DMS153 treated with DMSO at 0.1 percent for 48 hours (cell line): ENCODE results near the gene LCE1D.

ENCODE experiments used
- DNase-seq: peaks from one replicate; lab custom pipeline; 2025; ENCODE audit not compliant: unreplicated experiment; lab: John Stamatoyannopoulos, UW

LCE1D gene, protein sequence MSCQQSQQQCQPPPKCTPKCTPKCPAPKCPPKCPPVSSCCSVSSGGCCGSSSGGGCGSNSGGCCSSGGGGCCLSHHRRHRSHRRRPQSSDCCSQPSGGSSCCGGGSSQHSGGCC

DNA sequence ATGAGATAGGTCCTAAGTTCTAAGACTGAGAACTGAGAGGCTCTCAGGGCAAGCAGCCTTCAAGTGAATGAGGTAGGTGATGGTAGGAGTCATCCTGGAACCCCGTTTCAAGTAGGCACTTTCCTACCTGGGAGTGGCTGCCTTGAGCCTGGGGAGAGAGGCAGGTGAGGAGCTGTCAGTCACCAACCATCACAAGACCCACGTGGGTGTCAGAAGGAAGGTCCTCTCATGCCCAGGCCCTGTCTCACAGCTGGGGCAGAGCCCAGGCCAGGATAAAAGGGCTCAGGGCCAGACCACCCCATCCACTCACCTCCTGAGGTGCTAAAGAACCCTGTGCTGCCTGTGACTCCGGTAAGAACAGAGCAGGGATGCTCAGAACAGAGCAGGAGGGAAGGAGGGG, at the start of gene LCE1D:
LCE1D (plus strand) TSS at position 301 of the 400 bp plus-strand sequence. CDS start 1,074 bp downstream, outside the sequence.
- no peak for DNase-seq

DNA sequence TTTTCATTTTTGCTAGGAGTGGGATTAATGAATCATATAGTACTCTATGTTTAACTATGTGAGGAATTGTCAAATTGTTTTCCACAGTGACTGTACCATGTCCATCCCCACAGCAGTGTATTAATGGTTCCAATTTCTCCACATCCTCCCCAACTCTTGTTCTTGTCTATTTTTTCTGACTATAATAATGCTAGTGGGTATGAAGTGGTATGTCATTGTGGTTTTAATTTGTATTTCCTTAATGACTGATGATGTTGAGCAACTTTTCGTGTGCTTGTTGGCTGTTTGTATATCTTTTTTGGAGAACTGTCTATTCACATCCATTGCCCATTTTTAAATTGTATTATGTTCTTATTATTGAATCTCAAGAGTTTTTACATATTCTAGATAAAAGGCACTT, 48.7 kb upstream of the LCE1D start:
- no peak for DNase-seq

DNA sequence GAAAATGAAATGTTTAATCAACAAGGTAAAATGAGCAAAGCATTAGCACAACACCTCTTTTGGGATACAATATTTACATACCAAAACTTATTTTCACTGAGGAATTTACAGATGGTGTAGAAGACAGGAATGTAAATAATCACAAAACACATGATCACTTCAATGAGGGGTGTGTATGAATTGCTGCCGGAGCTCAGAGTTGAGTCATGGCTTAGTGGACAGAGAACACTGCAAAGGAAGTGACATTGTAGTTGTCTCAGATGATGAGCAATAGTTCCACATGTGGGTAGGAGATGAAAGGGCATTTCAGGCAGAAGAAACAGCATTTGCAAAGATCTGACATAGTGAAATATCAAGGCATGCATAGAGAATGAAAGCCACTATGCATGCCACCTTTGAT, 44.3 kb upstream of the LCE1D start:
- DNase-seq, result no peak

DNA sequence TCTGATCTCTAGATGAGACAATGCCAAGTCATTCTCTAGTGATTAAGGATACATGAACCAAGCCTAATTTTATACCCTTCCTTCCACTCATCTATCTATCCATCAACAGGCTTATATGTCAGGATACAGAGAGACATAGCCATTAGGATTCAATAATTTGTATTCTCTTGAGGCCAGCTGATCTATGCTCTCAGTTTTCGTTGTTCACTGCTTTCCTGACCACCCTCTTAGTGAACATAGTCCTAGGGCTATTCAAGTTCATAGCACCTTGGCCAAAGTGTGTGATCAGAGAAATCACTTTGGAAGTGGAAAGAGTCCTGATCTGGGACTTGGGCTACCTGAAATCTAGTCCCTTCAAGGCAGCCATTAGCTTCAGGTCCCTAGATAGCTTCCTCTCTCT, 42.9 kb upstream of the LCE1D start:
- DNase-seq, result no peak

DNA sequence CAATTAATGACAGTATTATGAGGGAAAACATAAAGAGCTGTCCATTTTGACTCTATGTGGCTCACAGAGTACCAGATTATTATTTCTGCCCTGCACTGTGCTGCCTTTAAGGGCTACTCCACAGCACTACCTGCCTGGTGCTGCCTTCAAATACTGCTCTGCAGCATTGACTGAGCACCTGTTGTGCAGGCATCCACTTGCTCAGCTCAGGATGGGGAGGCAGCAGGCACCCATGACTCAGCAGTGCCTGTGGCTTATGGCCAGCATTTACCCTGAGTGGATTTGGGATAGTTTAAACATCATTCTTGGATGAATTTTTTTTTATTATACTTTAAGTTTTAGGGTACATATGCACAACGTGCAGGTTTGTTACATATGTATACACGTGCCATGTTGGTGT, 39.6 kb upstream of the LCE1D start:
- no peak for DNase-seq

DNA sequence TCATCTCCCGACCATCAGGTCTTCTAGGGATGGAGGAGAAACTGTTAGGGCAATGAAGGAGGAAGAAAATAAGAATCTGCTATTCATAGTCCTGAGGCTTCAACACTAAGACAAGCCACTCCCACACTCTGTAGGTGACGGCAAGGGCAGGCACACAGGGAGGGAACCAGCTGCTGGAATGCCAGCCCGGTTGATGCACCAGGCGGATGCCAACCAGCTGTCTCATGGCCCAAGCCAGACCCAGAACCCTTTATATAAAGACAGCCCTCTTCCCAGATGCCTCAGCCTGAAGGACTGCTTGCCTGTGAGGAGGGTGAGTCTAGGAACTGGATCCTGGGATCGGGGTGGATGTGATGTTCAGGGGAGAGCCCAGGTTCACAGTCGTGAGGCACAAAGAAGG, 38.8 kb upstream of the LCE1D start, which contains the start of gene KPRP:
KPRP (plus strand) TSS at position 279 of the 400 bp plus-strand sequence. CDS start 1,564 bp downstream, outside the sequence.
- DNase-seq, result no peak

DNA sequence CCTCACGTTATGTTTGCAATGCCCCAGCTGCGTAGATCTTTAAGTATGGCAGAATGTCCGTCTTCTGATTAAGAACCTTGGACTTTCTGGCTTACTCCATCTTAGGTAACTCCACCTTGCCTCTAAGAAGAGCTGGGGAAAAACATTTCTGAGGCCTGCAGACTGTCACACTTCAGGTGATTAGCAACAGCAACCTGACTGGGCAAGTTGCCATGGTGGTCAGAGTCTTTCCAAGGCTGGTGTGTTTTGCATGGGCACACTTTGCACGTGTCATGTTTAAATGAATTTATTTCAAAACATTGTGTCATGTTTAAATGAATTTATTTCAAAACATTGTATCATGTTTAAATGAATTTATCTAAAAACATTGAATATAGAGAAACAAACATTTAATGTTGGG, 37.9 kb upstream of the LCE1D start:
- no peak for DNase-seq

DNA sequence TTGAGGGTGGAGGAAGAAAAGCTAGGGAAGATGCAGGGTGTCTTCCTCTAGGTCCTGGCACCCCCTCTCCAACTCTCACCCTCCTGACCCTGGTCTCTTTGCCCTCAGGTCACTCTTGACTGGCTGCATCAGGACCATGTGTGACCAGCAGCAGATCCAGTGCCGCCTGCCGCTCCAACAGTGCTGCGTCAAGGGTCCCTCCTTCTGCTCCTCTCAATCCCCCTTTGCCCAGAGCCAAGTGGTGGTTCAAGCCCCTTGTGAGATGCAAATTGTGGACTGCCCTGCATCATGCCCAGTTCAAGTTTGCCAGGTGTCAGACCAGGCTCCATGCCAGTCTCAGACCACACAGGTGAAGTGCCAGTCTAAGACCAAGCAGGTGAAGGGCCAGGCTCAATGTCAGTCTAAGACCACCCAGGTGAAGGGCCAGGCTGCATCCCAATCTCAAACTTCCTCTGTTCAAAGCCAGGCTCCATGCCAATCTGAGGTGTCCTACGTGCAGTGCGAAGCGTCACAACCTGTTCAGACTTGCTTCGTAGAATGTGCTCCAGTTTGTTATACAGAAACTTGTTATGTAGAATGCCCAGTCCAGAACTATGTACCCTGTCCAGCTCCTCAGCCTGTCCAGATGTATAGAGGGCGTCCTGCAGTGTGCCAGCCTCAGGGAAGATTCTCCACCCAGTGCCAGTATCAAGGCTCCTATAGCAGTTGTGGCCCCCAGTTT, 36.9 kb upstream of the LCE1D start:
- no peak for DNase-seq

DNA sequence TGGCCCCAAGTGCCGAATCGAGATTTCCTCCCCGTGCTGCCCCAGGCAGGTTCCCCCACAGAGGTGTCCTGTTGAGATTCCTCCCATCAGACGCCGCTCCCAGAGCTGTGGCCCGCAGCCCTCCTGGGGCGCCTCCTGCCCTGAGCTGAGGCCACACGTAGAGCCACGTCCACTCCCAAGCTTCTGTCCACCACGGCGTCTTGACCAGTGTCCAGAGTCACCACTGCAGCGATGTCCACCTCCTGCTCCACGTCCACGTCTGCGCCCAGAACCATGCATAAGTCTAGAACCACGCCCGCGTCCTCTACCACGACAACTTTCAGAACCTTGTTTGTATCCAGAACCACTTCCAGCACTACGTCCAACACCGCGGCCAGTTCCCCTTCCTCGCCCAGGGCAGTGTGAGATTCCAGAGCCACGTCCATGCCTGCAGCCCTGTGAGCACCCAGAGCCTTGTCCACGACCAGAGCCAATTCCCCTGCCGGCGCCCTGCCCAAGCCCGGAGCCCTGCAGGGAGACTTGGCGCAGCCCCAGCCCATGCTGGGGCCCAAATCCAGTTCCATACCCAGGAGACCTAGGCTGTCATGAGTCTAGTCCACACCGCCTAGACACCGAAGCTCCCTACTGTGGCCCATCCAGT, 35.9 kb upstream of the LCE1D start:
- DNase-seq, result no peak

DNA sequence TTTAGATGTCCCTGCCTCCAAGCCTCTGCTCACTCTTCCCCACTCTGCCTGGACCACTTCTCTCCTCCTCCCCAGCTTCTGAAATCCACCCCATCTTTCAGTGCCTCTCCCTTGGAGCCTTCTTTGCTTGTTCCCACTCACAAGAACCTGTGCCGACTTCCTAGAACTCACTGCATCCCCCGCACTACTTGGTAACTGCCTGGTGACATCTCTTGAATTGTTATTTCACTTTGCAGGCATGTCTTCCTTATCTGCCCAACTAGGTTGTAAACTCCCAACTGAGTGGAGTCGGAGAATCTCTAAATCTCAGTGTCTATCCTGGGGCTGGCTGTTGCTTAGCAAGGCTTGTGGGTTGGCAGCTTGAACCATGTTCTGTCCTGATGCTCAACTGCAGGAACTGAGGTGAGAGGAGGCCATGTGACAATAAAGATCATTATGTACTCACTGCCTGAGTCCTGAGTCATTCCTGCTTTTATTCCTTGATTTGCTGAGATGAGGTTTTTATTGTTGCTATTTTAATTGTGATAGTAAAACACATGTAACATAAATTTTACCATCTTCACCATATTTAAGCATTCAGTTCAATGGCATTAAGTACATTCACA, 34.8 kb upstream of the LCE1D start:
- no peak for DNase-seq

DNA sequence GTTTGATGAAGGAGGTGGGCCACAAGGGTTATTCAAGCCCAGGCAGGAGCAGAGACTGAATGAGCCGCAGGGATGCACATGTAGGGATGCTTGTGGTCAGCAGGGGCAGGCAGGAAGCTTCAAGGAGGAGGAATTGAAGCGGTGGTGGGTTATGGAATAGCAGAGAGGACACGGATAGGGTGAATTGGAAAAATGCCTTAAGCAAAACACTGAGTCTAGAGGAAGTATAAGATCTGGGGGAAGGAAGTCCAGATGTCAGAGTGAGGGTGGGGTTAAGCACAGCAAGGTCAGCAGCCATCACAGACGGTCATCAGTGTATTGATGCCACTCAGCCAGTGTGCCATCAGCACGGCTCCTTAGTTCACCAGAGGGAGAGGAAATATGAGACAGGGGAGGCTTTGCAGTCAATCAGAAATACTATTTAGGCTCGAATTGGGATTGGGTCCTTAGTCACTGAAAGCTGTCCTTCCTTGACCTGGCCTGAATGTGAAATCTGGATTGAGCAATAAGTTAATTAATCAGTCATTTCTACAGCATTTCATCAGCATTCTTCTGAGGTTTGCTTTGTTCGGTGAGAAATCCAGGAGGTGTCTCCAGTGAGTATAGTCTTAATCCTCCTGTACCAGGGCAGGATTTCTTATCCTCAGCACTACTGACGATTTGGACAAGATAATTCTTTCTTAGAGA, 27.5 kb upstream of the LCE1D start:
- DNase-seq, result no peak

DNA sequence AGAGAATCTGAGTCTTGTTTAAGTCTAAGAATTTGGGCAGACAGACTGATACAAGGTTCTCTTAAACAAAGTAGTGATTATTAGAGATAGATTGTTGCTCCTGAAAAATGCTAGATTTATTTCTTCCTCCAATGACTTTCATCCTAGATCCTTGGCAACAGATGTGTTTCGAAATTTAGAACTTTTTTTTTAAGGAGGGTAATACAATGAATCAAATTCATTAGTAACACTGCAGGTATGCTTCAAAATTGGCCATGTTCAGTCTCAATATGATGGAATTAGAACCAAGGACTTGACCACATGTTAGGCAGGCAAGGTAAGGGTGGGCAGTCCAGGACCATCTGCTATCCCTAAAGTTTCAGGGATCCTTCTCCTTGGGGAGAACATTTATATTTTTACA, 26.1 kb upstream of the LCE1D start:
- no peak for DNase-seq

DNA sequence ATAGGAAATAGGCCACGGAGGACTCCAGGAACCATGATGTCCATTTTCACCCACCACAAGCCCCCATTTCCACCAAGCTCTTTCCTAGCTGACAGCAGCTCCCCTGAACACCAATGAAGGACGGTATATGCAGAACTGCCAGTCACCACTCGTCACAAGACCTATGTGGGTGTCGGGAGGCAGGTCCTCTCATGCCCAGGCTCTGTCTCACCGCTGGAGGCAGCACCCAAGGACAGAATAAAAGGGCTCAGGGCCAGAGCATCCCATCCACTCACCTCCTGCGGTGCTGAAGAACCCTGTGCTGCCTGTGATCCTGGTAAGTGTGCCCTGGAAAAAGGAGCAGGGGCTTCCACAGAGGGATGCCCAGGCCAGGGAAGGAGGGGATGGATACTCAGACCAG, 21.6 kb upstream of the LCE1D start, which contains the start of gene LCE1F:
LCE1F (plus strand) TSS at position 266 of the 400 bp plus-strand sequence. CDS start 1,232 bp downstream, outside the sequence.
- no peak for DNase-seq

DNA sequence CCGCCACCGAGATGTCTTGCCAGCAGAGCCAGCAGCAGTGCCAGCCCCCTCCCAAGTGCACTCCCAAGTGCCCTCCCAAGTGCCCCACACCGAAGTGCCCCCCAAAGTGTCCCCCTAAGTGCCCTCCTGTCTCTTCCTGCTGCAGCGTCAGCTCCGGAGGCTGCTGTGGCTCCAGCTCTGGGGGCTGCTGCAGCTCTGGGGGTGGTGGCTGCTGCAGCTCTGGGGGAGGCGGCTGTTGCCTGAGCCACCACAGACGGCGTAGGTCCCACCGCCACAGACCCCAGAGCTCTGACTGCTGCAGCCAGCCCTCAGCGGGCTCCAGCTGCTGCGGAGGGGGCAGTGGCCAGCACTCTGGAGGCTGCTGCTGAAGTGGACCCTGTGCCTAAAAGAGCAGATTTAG, 20.2 kb upstream of the LCE1D start:
- no peak for DNase-seq

DNA sequence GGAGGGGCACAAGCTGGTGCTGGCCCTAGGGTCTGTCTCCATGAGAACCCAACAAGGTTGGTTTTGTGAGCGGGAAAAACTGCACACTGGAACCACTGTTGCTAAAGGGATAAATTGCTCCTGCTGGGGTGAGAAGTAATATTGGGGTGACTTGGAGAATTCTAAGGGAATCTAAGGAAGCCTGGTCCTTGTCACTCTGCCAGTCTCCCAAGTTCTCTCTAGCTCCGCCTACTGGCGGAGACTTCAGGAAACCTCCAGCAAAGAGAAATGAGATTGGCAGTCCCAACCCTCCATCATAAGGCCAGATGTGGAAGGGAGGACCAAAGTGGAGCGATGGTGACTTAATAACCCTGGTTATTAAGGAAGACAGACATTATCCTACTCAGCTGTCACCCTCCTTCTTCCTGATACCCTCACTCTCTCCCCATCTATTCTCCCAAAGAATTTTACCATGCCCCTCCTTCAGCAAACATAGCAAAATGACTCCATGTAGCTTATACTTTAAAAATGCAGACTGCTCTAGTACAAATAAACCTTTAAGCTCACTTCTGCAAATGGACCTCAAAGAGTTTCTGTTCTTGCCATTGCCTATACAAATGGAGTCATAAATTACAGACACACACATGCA, 18.9 kb upstream of the LCE1D start:
- DNase-seq, result no peak

DNA sequence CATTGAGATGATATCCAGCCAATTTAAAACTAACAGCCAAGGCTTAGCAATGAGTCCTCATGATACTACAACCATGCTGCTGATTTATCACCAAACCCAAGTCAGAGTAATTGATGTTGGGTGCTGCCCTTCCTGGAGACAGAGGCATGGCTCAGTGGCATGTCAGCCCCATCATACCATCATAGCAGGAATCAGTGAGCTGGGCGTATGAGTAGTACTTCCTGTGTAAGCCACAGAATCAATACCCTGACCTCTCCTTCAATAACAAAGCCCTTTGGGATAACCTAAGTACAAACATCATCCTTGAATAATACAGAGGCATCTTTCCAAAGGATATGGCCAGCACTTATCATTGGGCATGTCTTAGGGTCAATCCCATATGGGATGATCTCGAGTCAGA, 13.4 kb upstream of the LCE1D start:
- no peak for DNase-seq

DNA sequence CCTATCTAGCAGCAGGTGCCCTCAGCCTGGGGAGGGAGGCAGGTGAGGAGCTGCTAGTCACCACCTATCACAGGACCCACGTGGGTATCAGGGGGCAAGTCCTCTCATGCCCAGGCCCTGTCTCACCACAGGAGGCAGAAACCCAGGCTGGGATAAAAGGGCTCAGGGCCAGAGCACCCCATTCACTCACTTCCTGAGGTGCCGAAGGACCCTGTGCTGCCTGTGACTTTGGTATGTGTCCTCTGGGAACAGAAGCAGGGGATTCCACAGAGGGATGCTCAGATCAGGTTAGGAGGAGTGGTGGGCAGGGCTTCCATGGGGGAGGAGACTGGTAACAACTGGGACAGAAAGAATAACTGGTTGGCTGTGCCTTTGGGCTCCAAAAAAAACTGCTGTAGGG, 10.4 kb upstream of the LCE1D start, which contains the start of gene LCE1E:
LCE1E (plus strand) TSS at position 181 of the 400 bp plus-strand sequence. CDS start 1,043 bp downstream, outside the sequence.
- DNase-seq, result peak; percentile 45

DNA sequence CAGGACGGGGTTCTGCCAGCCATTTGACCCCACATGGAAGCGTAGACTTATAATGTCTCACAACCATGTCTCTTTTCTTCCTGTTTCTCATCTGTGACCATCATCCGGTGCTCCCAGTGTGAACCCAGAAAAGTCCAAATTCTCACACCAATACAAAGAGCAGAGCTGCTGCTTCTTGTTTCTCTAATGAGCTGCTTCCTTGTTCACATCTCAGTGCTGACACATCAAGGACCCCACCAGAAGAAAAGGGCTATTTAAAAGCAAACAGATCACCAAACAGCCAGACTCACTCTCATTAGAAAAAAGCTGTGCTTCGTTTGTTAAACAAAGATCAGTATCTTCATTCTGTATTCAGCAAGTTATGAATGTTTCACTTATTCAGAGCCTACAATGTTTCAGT, 835 bp upstream of the LCE1D start:
- DNase-seq, result no peak

DNA sequence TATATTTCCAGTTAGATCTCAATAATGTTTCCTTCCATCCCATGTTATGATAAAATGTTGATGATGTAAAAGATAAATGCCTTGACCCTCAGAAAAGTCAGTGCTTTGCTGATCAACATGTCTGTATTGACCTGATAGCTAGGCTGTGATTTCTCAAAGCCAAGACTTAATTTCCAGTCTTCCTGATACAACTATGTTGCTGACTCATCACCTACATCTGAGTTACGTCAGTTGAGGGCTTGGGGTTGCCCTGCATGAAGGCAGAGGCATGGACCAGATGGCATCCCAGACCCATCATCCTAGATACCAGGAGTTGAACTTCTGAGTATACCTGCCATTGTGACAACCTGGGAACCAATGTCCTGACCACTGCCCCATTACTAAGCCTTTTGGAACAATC, 4.8 kb downstream of the LCE1D start:
- DNase-seq, result no peak

DNA sequence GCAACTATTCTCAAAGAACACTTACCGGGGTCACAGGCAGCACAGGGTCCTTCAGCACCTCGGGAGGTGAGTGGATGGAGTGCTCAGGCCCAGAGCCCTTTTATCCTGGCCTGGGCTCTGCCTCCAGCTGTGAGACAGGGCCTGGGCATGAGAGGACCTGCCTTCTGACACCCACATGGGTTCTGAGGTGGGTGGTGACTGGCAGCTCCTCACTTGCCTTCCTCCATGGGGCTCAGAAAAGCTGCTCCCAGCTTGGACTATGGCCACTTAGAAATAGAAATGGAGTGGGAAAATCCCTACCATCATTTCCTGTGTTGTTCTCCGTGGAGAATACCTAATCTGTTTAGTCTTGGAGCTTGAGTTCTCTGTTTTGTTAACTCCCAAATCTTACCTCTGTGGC, 10.1 kb downstream of the LCE1D start, which contains the start of gene LCE1C:
LCE1C (minus strand) TSS at position 76 of the 400 bp plus-strand sequence. CDS start 1,173 bp downstream, outside the sequence.
- DNase-seq, result no peak

DNA sequence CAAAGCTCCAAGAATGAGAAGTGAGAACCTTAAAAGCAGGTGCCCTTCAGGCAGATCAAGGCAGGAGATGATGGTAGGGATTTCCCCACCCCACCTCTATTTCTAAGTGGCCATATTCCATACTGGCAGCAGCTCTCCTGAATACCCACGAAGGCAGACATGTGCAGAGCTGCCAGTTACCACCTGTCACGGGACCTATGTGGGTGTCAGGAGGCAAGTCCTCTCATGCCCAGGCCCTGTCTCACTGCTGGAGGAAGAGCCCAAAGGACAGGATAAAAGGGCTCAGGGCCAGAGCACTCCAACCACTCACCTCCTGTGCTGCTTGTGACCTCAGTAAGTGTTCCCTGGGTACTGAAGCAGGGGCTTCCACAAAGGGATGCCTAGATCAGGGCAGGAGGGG, 14.5 kb downstream of the LCE1D start:
- DNase-seq, result no peak
